HAP-1 (cell line): Measurements from ENCODE around the gene NES.

ENCODE experiments used
- DNase-seq, 2 experiments: peaks; one replicate each; pipeline ENCODE4 v3.0.0-alpha.2; 2016 to 2020; ENCODE audit warnings: low spot score in 2 of 2
- H3K27me3 ChIP-seq: fragments of 250-450 bp; sonication (Bioruptor Pico); 2 replicates; pipeline ENCODE4 v1.5.1; 2020; ENCODE audit warnings: low read depth, mild to moderate bottlenecking, moderate library complexity
- H3K36me3 ChIP-seq: fragments of 250-450 bp; sonication (Bioruptor Pico); replicated peaks from 2 replicates; pipeline ENCODE4 v1.5.1; 2020; ENCODE audit warnings: mild to moderate bottlenecking
- H3K4me1 ChIP-seq: fragments of 250-450 bp; sonication (Bioruptor Pico); 2 replicates; pipeline ENCODE4 v1.5.1; 2020; ENCODE audit warnings: mild to moderate bottlenecking
- H3K4me3 ChIP-seq: fragments of 250-450 bp; sonication (Bioruptor Pico); 2 replicates; pipeline ENCODE4 v1.5.1; 2020; ENCODE audit warnings: mild to moderate bottlenecking, moderate library complexity
- H3K9me3 ChIP-seq: fragments of 250-450 bp; sonication (Bioruptor Pico); 2 replicates; pipeline ENCODE4 v1.5.1; 2020; ENCODE audit warnings: mild to moderate bottlenecking, moderate library complexity
- in situ Hi-C: fragments of 300-500 bp; cut with MboI; formaldehyde crosslinking; loops from 3 replicates; pipeline ENCODE4 v1.14.3; 2020; ENCODE audit warnings: low sequenced_read_pairs, inconsistent platforms, mixed read lengths

The NES gene

GRCh38 chr1:156667968-156668709 lies 9.1 kb downstream of the NES start:
- Histone ChIP-seq H3K9me3 (no peaks in the 10 kb centered on the region), H3K36me3 (peaks cover 13% of the 10 kb centered on the region), H3K4me3 (no peak overlapping the region), H3K27me3 (no peaks in the 10 kb centered on the region), H3K4me1 (peaks cover 15% of the 10 kb centered on the region)
- in situ Hi-C loops: no loop called here
- no peak for DNase-seq

- Histone ChIP-seq H3K36me3 (peaks cover 8% of the 10 kb centered on the region), H3K27me3 (no peaks in the 10 kb centered on the region), H3K4me3 (no peak overlapping the region), H3K4me1 (peaks cover 14% of the 10 kb centered on the region), H3K9me3 (no peaks in the 10 kb centered on the region)
- in situ Hi-C loops: no loop called here
- DNase-seq: no peak
Measured at GRCh38 chr1:156667610-156667967, 9.6 kb downstream of the NES start.

GRCh38 chr1:156666862-156667609 lies 10.2 kb downstream of the NES start:
- in situ Hi-C loops: no loop called here
- peaks cover 6% of the 10 kb centered on the region; the same call in 1 of the 2 replicates for H3K36me3 ChIP-seq
- no peaks in the 10 kb centered on the region for H3K27me3 ChIP-seq
- DNase-seq: no peak
- no peak overlapping the region for H3K4me3 ChIP-seq
- no peaks in the 10 kb centered on the region for H3K9me3 ChIP-seq
- H3K4me1 ChIP-seq: peaks cover 20% of the 10 kb centered on the region

- H3K4me3 ChIP-seq: no peak overlapping the region
- no peaks in the 10 kb centered on the region for H3K9me3 ChIP-seq
- no peaks in the 10 kb centered on the region for H3K27me3 ChIP-seq
- no peaks in the 10 kb centered on the region; the same call in 1 of the 2 replicates for H3K36me3 ChIP-seq
- in situ Hi-C loops: no loop called here
- no peak for DNase-seq
- peaks cover 35% of the 10 kb centered on the region for H3K4me1 ChIP-seq
Measured at GRCh38 chr1:156665539-156665938, 11.7 kb downstream of the NES start.

GRCh38 chr1:156664767-156665411 lies 12.3 kb downstream of the NES start:
- H3K9me3 ChIP-seq: no peaks in the 10 kb centered on the region
- H3K4me3 ChIP-seq: no peak overlapping the region
- H3K4me1 ChIP-seq: peaks cover 39% of the 10 kb centered on the region
- no peaks in the 10 kb centered on the region for H3K27me3 ChIP-seq
- H3K36me3 ChIP-seq: no peaks in the 10 kb centered on the region; the same call in 1 of the 2 replicates
- in situ Hi-C loops: no loop called here
- DNase-seq: peak in 1 of 2 experiments; percentile 59

- Histone ChIP-seq H3K9me3 (no peaks in the 10 kb centered on the region), H3K4me1 (peaks cover 39% of the 10 kb centered on the region), H3K4me3 (no peak overlapping the region), H3K36me3 (no peaks in the 10 kb centered on the region; the same call in 1 of the 2 replicates), H3K27me3 (no peaks in the 10 kb centered on the region)
- peak in 1 of 2 experiments; percentile 41 for DNase-seq
- in situ Hi-C loops: no loop called here
Measured at GRCh38 chr1:156664046-156664766, 13.0 kb downstream of the NES start.

- Histone ChIP-seq H3K36me3 (no peaks in the 10 kb centered on the region; the same call in 1 of the 2 replicates), H3K4me3 (no peak overlapping the region), H3K4me1 (peaks cover 39% of the 10 kb centered on the region), H3K9me3 (no peaks in the 10 kb centered on the region), H3K27me3 (no peaks in the 10 kb centered on the region)
- DNase-seq: no peak
- in situ Hi-C loops: no loop called here
Measured at GRCh38 chr1:156663178-156663577, 14.0 kb downstream of the NES start.

GRCh38 chr1:156662800-156663055 lies 14.5 kb downstream of the NES start:
- Histone ChIP-seq H3K27me3 (no peaks in the 10 kb centered on the region), H3K4me1 (peaks cover 39% of the 10 kb centered on the region), H3K4me3 (no peak overlapping the region), H3K9me3 (no peaks in the 10 kb centered on the region), H3K36me3 (no peaks in the 10 kb centered on the region; the same call in 1 of the 2 replicates)
- DNase-seq: no peak
- in situ Hi-C loops: no loop called here

- in situ Hi-C loops: no loop called here
- Histone ChIP-seq H3K27me3 (no peaks in the 10 kb centered on the region), H3K4me1 (peaks cover 39% of the 10 kb centered on the region), H3K36me3 (no peaks in the 10 kb centered on the region; the same call in 1 of the 2 replicates), H3K4me3 (no peak overlapping the region), H3K9me3 (no peaks in the 10 kb centered on the region)
- no peak for DNase-seq
Measured at GRCh38 chr1:156662005-156662799, 15.0 kb downstream of the NES start.

GRCh38 chr1:156660752-156661112 lies 16.5 kb downstream of the NES start:
- DNase-seq: no peak
- no peaks in the 10 kb centered on the region for H3K27me3 ChIP-seq
- H3K36me3 ChIP-seq: no peaks in the 10 kb centered on the region; the same call in 1 of the 2 replicates
- H3K4me3 ChIP-seq: peak overlapping the region; percentile 25
- peaks cover 39% of the 10 kb centered on the region for H3K4me1 ChIP-seq
- H3K9me3 ChIP-seq: no peaks in the 10 kb centered on the region
- in situ Hi-C loops: no loop called here

GRCh38 chr1:156659988-156660751 lies 17.0 kb downstream of the NES start:
- H3K36me3 ChIP-seq: no peaks in the 10 kb centered on the region; the same call in 1 of the 2 replicates
- peak overlapping the region; percentile 25 for H3K4me3 ChIP-seq
- H3K27me3 ChIP-seq: no peaks in the 10 kb centered on the region
- peak; percentile 89 to 98 for DNase-seq
- H3K9me3 ChIP-seq: no peaks in the 10 kb centered on the region
- H3K4me1 ChIP-seq: peaks cover 36% of the 10 kb centered on the region
- in situ Hi-C loops: no loop called here

GRCh38 chr1:156659661-156659987 lies 17.6 kb downstream of the NES start:
- Histone ChIP-seq H3K27me3 (no peaks in the 10 kb centered on the region), H3K9me3 (no peaks in the 10 kb centered on the region), H3K36me3 (no peaks in the 10 kb centered on the region; the same call in 1 of the 2 replicates), H3K4me1 (peaks cover 31% of the 10 kb centered on the region), H3K4me3 (no peak overlapping the region)
- DNase-seq: no peak
- in situ Hi-C loops: no loop called here
